Activated naive CD8-positive, alpha-beta T cell treated with anti-CD3 and anti-CD28 coated beads, Interleukin-2, amount 50 U/mL, for 24 hours (primary cell): ENCODE measurements around the gene ZNF462.

ENCODE experiments used
- ATAC-seq: fragments of 150-1000 bp; cut with Tn5 transposase; one replicate; pipeline ENCODE4 v1.10.0; 2021
- DNase-seq: peaks from one replicate; pipeline ENCODE4 v3.0.0; 2021
- H3K27ac Mint-ChIP-seq: one replicate; pipeline ENCODE4 v1.8.0; 2021; ENCODE audit warnings: mild to moderate bottlenecking, mixed read lengths
- H3K27me3 Mint-ChIP-seq: one replicate; pipeline ENCODE4 v1.8.0; 2021; ENCODE audit warnings: mixed read lengths
- H3K36me3 Mint-ChIP-seq: one replicate; pipeline ENCODE4 v1.8.0; 2021; ENCODE audit warnings: low read depth, mixed read lengths
- H3K4me1 Mint-ChIP-seq: one replicate; pipeline ENCODE4 v1.8.0; 2021; ENCODE audit warnings: mixed read lengths
- H3K4me3 Mint-ChIP-seq: one replicate; pipeline ENCODE4 v1.8.0; 2021; ENCODE audit warnings: mild to moderate bottlenecking, moderate library complexity, mixed read lengths
- H3K9me3 Mint-ChIP-seq: one replicate; pipeline ENCODE4 v1.8.0; 2021; ENCODE audit warnings: mixed read lengths

The ZNF462 gene

DNA sequence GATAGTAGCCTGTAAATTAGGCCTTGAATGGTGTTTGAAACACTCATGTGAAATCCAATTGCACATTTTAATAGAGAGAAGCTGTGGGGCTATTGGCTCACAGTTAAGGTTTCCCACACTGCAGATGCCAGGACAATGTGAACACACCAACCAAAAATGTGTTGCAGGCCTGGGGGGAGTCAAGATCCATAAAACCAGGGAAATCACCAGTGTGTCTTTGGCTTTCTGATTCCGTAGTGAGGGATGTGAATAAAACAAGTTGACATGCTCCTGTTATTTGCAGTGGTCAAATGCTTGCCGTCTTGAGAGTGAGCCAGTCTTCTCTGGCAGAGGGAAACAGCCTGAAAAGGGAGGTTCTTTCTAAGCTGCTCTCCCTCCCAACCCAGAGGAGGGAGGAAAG, 79.0 kb downstream of the ZNF462 start:
- no peaks in the 10 kb centered on the region for H3K9me3 Mint-ChIP-seq
- DNase-seq (no peak), ATAC-seq (no peak)
- H3K4me3 Mint-ChIP-seq = no peak overlapping the region
- no peak overlapping the region for H3K27ac Mint-ChIP-seq
- no peaks in the 10 kb centered on the region for H3K36me3 Mint-ChIP-seq
- no peaks in the 10 kb centered on the region for H3K4me1 Mint-ChIP-seq
- no peaks in the 10 kb centered on the region for H3K27me3 Mint-ChIP-seq

- Mint-ChIP-seq H3K27me3 (no peaks in the 10 kb centered on the region), H3K36me3 (no peaks in the 10 kb centered on the region), H3K9me3 (no peaks in the 10 kb centered on the region), H3K4me3 (no peak overlapping the region), H3K27ac (no peak overlapping the region), H3K4me1 (no peaks in the 10 kb centered on the region)
- DNase-seq (no peak), ATAC-seq (no peak)
Measured at GRCh38 chr9:106945727-106946660, 83.0 kb downstream of the ZNF462 start.

- Mint-ChIP-seq H3K36me3 (no peaks in the 10 kb centered on the region), H3K27ac (no peak overlapping the region), H3K27me3 (no peaks in the 10 kb centered on the region), H3K4me1 (no peaks in the 10 kb centered on the region), H3K9me3 (no peaks in the 10 kb centered on the region), H3K4me3 (no peak overlapping the region)
- ATAC-seq (no peak), DNase-seq (no peak)
Measured at GRCh38 chr9:106947106-106947900, 84.3 kb downstream of the ZNF462 start.

DNA sequence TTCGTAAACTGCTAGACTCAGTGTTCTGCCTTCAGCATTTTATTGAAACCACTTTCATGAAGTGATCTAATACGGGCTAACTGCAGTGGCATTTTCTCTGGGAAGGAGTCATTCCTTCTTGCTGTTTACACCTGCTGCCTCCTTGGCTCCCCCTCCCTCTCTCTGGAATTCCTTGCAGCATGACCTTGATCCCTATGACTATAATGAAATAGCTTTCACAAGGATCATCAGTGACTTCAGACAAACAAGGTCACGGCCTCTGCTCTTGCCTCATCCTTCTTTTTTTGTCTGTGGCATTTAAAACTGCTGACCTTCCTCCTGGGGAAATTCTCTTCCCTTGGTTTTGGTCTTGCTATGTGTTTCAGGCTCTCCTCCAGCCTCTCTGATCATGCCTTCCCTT, 90.2 kb downstream of the ZNF462 start:
- no peak overlapping the region for H3K27ac Mint-ChIP-seq
- no peaks in the 10 kb centered on the region for H3K9me3 Mint-ChIP-seq
- H3K36me3 Mint-ChIP-seq = no peaks in the 10 kb centered on the region
- no peaks in the 10 kb centered on the region for H3K4me1 Mint-ChIP-seq
- H3K4me3 Mint-ChIP-seq = no peak overlapping the region
- ATAC-seq (no peak), DNase-seq (no peak)
- no peaks in the 10 kb centered on the region for H3K27me3 Mint-ChIP-seq

- Mint-ChIP-seq H3K4me1 (no peaks in the 10 kb centered on the region), H3K4me3 (no peak overlapping the region), H3K36me3 (no peaks in the 10 kb centered on the region), H3K9me3 (no peaks in the 10 kb centered on the region), H3K27me3 (no peaks in the 10 kb centered on the region), H3K27ac (no peak overlapping the region)
- ATAC-seq (no peak), DNase-seq (no peak)
Measured at GRCh38 chr9:106954558-106954957, 91.6 kb downstream of the ZNF462 start.

DNA sequence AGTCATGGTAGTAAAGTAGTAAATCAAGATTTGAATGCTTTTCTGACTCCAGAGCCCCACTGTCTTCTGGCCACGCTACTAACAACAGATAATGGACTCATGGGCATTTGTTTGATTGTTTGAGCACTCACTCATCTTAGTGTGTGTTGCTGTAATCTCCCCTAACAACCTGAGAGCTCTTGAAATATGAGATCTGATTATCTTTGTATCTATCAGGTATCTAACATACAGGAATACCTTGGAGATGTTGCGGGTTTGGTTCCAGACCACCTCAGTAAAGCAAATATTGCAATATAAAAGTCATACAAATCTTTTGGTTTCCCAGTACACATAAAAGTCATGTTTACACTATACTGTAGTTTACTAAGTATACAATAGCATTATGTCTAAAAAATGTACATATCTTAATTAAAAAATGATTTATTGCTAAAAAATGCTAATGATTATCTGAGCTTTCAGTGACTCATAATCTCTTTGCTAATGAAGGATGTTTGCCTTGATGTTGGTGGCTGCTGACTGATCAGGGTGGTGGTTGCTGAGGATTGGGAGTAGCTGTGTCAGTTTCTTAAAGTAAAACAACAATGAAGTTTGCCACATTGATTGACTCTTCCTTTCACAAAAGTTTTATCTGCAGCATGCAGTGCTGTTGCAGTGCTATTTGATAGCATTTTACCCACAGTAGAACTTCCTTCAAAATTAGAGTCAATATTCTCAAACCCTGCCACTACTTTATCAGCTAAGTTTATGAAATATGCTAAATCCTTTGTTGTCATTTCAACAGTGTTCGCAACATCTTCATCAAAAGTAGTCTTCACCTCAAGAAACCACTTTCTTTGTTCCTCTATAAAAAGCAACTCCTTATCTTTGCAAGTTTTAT, 92.2 kb downstream of the ZNF462 start:
- H3K27ac Mint-ChIP-seq = no peak overlapping the region
- ATAC-seq = no peak

DNA sequence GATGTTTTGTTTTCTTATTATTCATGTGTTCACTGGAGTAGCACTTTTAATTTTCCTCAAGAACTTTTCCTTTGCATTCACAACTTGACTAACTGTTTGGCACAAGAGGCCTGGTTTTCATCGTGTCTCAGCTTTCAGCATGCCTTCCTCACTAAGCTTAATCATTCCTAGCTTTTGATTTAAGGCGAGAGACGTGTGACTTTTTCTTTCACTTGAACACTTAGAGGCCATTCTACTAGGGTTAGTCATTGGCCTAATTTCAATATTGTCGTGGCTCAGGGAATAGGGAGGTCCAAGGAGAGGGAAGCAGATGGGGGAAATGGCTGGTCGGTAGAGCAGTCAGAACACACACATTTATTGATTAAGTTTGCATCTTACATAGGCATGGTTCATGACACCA, 94.0 kb downstream of the ZNF462 start:
- DNase-seq (no peak), ATAC-seq (no peak)
- H3K27me3 Mint-ChIP-seq = no peaks in the 10 kb centered on the region
- no peaks in the 10 kb centered on the region for H3K9me3 Mint-ChIP-seq
- H3K4me1 Mint-ChIP-seq = no peaks in the 10 kb centered on the region
- H3K27ac Mint-ChIP-seq = no peak overlapping the region
- no peak overlapping the region for H3K4me3 Mint-ChIP-seq
- no peaks in the 10 kb centered on the region for H3K36me3 Mint-ChIP-seq

More for the DNA sequence above, 92.2 kb downstream of the ZNF462 start:
- no peaks in the 10 kb centered on the region for H3K4me1 Mint-ChIP-seq
- H3K9me3 Mint-ChIP-seq = no peaks in the 10 kb centered on the region
- no peak for DNase-seq
- no peaks in the 10 kb centered on the region for H3K27me3 Mint-ChIP-seq
- no peak overlapping the region for H3K4me3 Mint-ChIP-seq
- no peaks in the 10 kb centered on the region for H3K36me3 Mint-ChIP-seq

GRCh38 chr9:106958955-106959657, 96.1 kb downstream of the ZNF462 start:
- Mint-ChIP-seq H3K4me1 (peaks cover 3% of the 10 kb centered on the region), H3K9me3 (no peaks in the 10 kb centered on the region), H3K4me3 (no peak overlapping the region), H3K27ac (no peak overlapping the region), H3K27me3 (no peaks in the 10 kb centered on the region), H3K36me3 (no peaks in the 10 kb centered on the region)
- ATAC-seq = no peak
- DNase-seq = no peak

DNA sequence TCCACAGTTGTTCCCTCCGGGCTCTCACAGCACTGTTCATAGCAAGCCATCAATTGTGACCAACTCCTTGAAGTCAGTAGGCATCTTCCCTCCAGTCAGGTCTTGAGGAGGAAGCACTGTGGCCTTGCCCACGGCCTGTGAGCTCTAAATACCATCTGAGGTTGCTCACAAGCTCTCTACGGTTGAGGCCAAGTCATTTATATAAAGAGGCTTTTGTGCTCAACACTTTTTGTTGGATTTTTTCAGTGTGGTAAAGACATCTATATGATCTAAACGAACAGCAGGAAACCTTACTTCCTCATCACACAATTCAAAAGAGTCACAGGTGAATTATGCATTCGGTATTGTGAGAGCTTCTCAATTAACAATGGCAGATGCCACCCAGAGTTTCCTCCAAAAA, 97.3 kb downstream of the ZNF462 start:
- no peaks in the 10 kb centered on the region for H3K9me3 Mint-ChIP-seq
- DNase-seq = no peak
- H3K4me1 Mint-ChIP-seq = peaks cover 12% of the 10 kb centered on the region
- H3K27ac Mint-ChIP-seq = no peak overlapping the region
- no peak for ATAC-seq
- no peak overlapping the region for H3K4me3 Mint-ChIP-seq
- H3K36me3 Mint-ChIP-seq = no peaks in the 10 kb centered on the region
- H3K27me3 Mint-ChIP-seq = no peaks in the 10 kb centered on the region

- Mint-ChIP-seq H3K4me1 (peaks cover 13% of the 10 kb centered on the region), H3K9me3 (no peaks in the 10 kb centered on the region), H3K36me3 (no peaks in the 10 kb centered on the region), H3K27ac (no peak overlapping the region), H3K27me3 (no peaks in the 10 kb centered on the region), H3K4me3 (no peak overlapping the region)
- no peak for DNase-seq
- ATAC-seq = no peak
Measured at GRCh38 chr9:106961623-106962022, 98.7 kb downstream of the ZNF462 start.

DNA sequence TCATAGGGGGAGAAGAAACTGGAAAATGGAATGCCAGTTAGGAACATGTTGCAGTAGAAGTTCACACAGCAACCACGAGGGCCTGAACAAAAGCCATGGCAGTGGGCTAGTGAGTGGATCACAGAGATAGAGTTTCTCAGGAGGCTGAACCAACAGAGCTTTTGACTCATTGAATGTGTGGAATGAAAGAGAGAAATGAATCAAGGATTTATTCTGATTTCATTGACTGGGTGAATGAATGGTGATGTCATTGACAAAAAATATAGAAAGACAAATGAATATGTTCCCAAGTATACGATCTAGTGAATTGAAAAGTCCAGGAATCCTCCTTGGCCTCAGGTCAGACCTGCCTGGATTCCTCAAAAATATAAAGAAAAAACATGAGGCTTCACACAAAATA, 99.2 kb downstream of the ZNF462 start:
- H3K4me1 Mint-ChIP-seq = peaks cover 13% of the 10 kb centered on the region
- H3K9me3 Mint-ChIP-seq = no peaks in the 10 kb centered on the region
- H3K4me3 Mint-ChIP-seq = no peak overlapping the region
- ATAC-seq (no peak), DNase-seq (no peak)
- H3K36me3 Mint-ChIP-seq = no peaks in the 10 kb centered on the region
- H3K27me3 Mint-ChIP-seq = no peaks in the 10 kb centered on the region
- H3K27ac Mint-ChIP-seq = no peak overlapping the region

DNA sequence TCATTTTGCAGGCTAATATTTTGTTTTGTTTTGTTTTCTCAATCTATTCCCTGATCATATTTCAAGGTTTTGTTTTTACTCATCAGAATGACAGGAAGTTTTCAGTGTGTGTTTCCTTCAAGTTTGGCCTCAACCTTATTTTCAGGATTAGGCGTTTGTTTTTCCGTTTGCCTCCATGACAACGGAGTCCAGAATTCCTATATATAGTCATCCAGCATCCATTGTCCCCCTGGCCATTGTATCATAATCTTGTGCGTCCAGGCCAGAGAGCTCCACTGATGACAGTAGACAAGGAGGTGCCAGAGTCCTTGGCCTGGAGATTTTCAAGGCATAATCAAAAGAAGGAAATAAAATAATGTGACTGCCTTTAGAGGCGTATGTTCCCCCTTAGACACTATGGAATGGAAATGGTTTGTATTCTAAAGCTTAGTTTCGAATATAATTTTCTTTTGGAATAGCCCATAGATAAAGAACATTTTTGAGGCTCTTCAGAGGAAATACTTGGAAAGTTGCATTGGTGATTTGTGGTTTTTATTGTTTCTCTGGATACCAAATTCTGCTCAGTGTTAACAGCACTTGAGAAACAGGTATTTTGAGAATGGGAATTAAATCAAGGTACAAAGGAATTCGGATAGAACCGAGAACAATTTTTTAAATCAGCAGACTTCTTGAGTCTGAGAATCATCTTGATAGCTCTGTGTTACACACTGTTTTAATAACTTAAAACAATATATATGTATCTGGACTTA, 99.8 kb downstream of the ZNF462 start:
- no peak for ATAC-seq
- DNase-seq = no peak
- H3K27me3 Mint-ChIP-seq = no peaks in the 10 kb centered on the region
- no peaks in the 10 kb centered on the region for H3K9me3 Mint-ChIP-seq
- H3K36me3 Mint-ChIP-seq = no peaks in the 10 kb centered on the region
- H3K4me3 Mint-ChIP-seq = no peak overlapping the region
- H3K27ac Mint-ChIP-seq = no peak overlapping the region
- peaks cover 13% of the 10 kb centered on the region for H3K4me1 Mint-ChIP-seq

- Mint-ChIP-seq H3K9me3 (no peaks in the 10 kb centered on the region), H3K27me3 (no peaks in the 10 kb centered on the region), H3K4me3 (no peak overlapping the region), H3K4me1 (peaks cover 13% of the 10 kb centered on the region), H3K36me3 (no peaks in the 10 kb centered on the region), H3K27ac (no peak overlapping the region)
- ATAC-seq (no peak), DNase-seq (no peak)
Measured at GRCh38 chr9:106963684-106964083, 100.7 kb downstream of the ZNF462 start.
